ENCODE results near the gene ACVR1C.

DNA sequence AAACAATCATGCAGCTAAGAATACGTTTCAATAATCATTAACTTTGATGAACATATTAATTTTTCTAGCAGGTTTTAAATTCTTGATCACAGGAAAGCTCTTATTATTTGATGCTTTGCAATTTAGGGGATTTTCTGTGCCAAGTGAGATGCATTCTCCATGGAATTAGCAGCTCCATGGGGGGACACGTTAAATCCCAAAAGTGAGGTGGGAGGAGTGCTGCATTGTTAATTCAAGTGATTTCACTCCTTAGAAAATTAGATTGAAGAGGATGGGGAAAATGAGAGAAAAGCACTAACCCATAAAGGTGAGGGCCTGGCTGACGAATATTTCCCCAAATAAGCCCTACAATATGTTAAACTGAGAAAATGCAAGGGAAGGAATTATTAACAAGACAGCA is 69.2 kb downstream of the ACVR1C start:
- TF ChIP-seq, protein P1, sequence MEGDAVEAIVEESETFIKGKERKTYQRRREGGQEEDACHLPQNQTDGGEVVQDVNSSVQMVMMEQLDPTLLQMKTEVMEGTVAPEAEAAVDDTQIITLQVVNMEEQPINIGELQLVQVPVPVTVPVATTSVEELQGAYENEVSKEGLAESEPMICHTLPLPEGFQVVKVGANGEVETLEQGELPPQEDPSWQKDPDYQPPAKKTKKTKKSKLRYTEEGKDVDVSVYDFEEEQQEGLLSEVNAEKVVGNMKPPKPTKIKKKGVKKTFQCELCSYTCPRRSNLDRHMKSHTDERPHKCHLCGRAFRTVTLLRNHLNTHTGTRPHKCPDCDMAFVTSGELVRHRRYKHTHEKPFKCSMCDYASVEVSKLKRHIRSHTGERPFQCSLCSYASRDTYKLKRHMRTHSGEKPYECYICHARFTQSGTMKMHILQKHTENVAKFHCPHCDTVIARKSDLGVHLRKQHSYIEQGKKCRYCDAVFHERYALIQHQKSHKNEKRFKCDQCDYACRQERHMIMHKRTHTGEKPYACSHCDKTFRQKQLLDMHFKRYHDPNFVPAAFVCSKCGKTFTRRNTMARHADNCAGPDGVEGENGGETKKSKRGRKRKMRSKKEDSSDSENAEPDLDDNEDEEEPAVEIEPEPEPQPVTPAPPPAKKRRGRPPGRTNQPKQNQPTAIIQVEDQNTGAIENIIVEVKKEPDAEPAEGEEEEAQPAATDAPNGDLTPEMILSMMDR (IDR thresholded peaks at IDR 0.05), result no peak
- TF ChIP-seq POLR2A (IDR thresholded peaks at IDR 0.05), result no peak

Data from esophagus squamous epithelium (tissue), 4 donors.